Ascending aorta (tissue), 2 donors: ENCODE measurements around the gene ATXN1. TPM values are rescaled to one million over a fixed set of nuclear protein-coding genes. Genes with fewer than 3 reads are reported as not detected.

Experiments used
- DNase-seq, 2 donors: peaks; one replicate each; pipeline ENCODE4 v3.0.0-alpha.2; 2019; ENCODE audit warnings: low spot score in 2 of 2
- H3K27ac ChIP-seq, 2 donors: fragments of 200-600 bp; sonication (generic); one replicate each; pipeline ENCODE4 v1.5.1; 2016 to 2017; ENCODE audit warnings: mild to moderate bottlenecking in 1 of 2
- H3K27me3 ChIP-seq: fragments of 200-600 bp; sonication (generic); one replicate; pipeline ENCODE4 v1.5.1; 2017
- H3K36me3 ChIP-seq, 2 donors: fragments of 200-600 bp; sonication (generic); one replicate each; pipeline ENCODE4 v1.5.1; 2016
- H3K4me1 ChIP-seq, 2 donors: fragments of 200-600 bp; sonication (generic); one replicate each; pipeline ENCODE4 v1.5.1; 2016 to 2017; ENCODE audit warnings: mild to moderate bottlenecking in 1 of 2
- H3K4me3 ChIP-seq, 2 donors: fragments of 200-600 bp; sonication (generic); one replicate each; pipeline ENCODE4 v1.5.1; 2016 to 2017; ENCODE audit warnings: mild to moderate bottlenecking in 1 of 2
- H3K9me3 ChIP-seq, 2 donors: fragments of 200-600 bp; sonication (generic); one replicate each; pipeline ENCODE4 v1.5.1; 2016
- intact Hi-C: fragments of 100-400 bp; cut with DNase I; formaldehyde crosslinking; loops from one replicate; pipeline ENCODE4 v1.15.1; 2023
- total RNA-seq: library from RNA; depleted of rRNA; stranded (reverse); fragments of >200 nt; gene quantifications from one replicate; pipeline ENCODE4 v1.1.0, GENCODE V29; 2016
- TF ChIP-seq, protein P1 (sequence below), 3 experiments: fragments of 200-600 bp in 2 of 3; fragments of 450-650 bp in 1 of 3; sonication (generic) in 2 of 3; IDR thresholded peaks; one replicate each; pipeline ENCODE4 v1.5.1; 2016 to 2019; ENCODE audit warnings: antibody characterized with exemption in 3 of 3, mild to moderate bottlenecking in 1 of 3, moderate library complexity in 1 of 3

ATXN1 gene
- total RNA-seq, 1 donor from 2014 or later = 68.3 TPM

DNA sequence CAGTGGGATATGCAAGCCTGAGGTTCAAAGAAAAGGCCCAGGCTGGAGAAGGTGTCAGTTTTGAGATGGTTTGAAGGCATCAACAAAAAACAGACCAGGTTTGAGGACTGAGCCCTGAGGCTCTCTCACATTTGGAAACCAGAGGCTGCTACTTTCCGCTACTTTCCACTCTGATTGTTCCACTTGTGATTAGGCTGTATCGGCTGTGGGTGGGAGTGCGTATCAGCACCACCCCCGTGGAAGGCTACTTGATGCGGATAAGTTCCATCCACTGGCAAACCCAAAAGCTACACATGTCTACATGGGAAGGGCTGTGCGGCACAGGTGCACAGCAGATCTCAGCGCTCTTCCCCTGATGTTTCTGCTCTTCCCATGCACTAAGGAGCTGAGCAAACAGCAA, 324.2 kb downstream of the ATXN1 start:
- no peaks in the 10 kb centered on the region for H3K9me3 ChIP-seq
- TF ChIP-seq, protein P1, sequence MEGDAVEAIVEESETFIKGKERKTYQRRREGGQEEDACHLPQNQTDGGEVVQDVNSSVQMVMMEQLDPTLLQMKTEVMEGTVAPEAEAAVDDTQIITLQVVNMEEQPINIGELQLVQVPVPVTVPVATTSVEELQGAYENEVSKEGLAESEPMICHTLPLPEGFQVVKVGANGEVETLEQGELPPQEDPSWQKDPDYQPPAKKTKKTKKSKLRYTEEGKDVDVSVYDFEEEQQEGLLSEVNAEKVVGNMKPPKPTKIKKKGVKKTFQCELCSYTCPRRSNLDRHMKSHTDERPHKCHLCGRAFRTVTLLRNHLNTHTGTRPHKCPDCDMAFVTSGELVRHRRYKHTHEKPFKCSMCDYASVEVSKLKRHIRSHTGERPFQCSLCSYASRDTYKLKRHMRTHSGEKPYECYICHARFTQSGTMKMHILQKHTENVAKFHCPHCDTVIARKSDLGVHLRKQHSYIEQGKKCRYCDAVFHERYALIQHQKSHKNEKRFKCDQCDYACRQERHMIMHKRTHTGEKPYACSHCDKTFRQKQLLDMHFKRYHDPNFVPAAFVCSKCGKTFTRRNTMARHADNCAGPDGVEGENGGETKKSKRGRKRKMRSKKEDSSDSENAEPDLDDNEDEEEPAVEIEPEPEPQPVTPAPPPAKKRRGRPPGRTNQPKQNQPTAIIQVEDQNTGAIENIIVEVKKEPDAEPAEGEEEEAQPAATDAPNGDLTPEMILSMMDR (IDR thresholded peaks at IDR 0.05) = no peak
- H3K36me3 ChIP-seq = no peaks in the 10 kb centered on the region
- no peak for DNase-seq
- H3K27ac ChIP-seq = no peak overlapping the region
- H3K4me3 ChIP-seq = no peak overlapping the region
- intact Hi-C loops = no loop called here
- H3K27me3 ChIP-seq = no peaks in the 10 kb centered on the region
- H3K4me1 ChIP-seq = peaks cover 11 to 51% of the 10 kb centered on the region in 2 donors

DNA sequence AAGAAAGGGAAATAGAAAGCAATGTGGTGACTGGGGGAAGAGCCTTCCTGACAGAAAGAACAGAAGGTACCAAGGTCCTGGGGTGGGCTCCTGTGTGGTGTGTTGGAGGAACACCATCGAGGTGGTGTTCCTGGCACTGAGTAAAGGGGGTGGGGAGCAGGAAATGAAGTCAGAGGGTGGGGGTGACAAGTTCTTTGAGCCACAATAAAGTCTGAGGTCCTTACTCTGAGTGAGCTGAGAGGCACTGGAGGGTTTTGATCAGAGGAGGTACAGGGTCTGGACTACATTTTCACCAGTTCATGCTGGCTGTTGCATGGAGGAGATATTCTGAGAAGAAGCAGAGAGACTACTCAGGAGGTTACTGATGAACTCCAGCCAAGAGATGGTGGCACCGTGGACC, 324.7 kb downstream of the ATXN1 start:
- Histone ChIP-seq H3K27ac (no peak overlapping the region), H3K4me1 (peaks cover 9 to 56% of the 10 kb centered on the region in 2 donors), H3K36me3 (no peaks in the 10 kb centered on the region), H3K9me3 (no peaks in the 10 kb centered on the region), H3K4me3 (no peak overlapping the region), H3K27me3 (no peaks in the 10 kb centered on the region)
- intact Hi-C loops = no loop called here
- TF ChIP-seq, protein P1 (IDR thresholded peaks at IDR 0.05) = no peak
- no peak for DNase-seq

DNA sequence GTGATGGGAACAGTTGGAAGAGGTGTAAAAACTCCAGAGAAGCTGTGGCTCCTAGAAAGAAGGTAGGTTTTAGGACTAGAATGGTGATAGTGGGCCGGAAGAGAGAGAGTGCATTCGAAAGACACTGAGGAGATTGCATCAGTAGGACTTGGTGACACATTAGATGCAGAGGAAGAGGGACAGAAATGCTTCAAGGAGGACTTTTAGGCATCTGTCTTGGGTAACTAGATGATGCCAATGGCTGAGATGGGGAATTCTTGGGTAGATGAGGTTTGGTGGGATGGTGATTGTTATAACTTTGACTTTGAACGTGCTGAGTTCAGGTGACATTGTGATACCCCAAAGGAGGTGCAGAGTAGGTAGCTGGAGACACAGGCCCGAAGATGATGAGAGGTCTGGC, 326.4 kb downstream of the ATXN1 start:
- H3K36me3 ChIP-seq = no peaks in the 10 kb centered on the region
- no peak overlapping the region for H3K4me3 ChIP-seq
- peak overlapping the region in 1 of 2 donors; percentile 27 for H3K27ac ChIP-seq
- DNase-seq = no peak
- H3K9me3 ChIP-seq = no peaks in the 10 kb centered on the region
- H3K4me1 ChIP-seq = peaks cover 9 to 56% of the 10 kb centered on the region in 2 donors
- intact Hi-C loops = no loop called here
- no peaks in the 10 kb centered on the region for H3K27me3 ChIP-seq
- TF ChIP-seq, protein P1 (IDR thresholded peaks at IDR 0.05) = no peak

DNA sequence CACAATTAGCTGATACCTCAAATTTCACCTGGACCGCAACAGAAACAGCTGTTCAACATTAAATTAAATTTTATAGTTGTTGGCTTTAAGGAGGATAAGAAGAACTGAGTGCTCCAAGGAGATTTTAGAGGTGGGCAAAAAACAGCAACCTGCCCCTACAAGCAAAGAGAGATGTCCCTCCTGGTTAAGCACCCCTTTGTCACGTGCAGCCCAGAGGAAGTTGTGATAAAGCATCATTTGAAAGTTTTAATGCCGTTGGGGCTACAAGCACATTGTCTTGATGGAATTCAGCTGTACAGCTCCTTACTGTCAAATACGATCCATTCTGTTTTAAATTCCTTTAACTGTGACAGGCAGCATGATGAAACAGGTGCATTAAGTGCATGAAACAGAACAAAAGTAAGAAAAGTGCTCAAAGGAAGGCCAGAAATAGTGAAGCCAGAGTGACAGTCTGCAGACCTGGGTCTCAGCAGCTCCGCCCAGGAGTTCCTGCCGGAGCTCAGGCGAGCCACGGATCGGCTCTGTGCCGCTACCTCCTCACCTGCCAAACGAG, 327.8 kb downstream of the ATXN1 start:
- Histone ChIP-seq H3K27ac (peak overlapping the region in 1 of 2 donors; percentile 14), H3K4me1 (peaks cover 9 to 44% of the 10 kb centered on the region in 2 donors), H3K9me3 (no peaks in the 10 kb centered on the region), H3K36me3 (no peaks in the 10 kb centered on the region), H3K4me3 (no peak overlapping the region), H3K27me3 (no peaks in the 10 kb centered on the region)
- intact Hi-C loops = no loop called here
- DNase-seq = no peak
- TF ChIP-seq, protein P1 (IDR thresholded peaks at IDR 0.05) = no peak

DNA sequence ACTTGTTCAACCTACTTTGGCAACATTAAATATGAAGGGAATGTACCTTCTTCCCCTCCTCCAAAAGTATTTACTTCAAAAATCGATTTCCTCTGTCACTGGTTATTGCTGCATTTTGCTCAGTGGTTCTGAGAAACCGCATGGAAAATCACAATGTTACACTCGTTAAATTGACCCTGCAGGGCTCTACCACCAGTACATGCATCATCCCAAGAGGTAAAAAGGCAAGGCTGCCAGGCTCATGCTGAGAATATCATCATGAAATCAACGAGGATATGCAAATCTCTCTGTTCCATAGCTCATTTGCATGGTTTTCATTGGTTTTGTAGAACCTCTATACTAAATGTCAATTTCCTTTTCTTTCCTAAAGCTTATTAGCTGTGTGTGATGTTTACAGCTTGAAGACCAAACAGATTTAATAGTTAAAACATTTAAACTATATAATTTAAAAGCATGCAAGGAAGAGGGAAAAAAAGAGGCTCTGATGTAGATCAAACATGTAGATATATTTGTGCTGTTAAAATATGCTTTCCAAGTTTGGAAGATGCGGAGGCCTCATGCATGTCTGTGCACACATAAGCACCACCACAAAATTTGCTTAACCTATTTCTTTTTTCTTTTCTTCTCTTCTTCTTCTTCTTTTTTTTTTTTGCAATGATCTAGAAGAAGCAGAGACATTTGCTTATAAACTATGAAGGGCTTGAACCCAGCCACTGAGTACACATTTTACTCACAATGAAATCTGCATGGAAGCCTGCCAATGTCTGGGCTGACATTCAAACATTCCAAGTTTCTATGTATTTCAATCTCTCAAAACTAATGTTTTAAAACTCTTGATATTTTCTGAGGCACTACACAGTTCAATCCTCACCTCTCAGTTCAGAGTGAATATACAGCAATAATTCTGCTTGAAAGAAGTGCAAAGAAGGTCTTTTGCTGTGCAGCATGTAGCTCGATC, 328.9 kb downstream of the ATXN1 start:
- TF ChIP-seq, protein P1 (IDR thresholded peaks at IDR 0.05) = no peak
- Histone ChIP-seq H3K9me3 (no peaks in the 10 kb centered on the region), H3K4me3 (no peak overlapping the region), H3K4me1 (peaks cover 9 to 37% of the 10 kb centered on the region in 2 donors), H3K27ac (no peak overlapping the region), H3K27me3 (no peaks in the 10 kb centered on the region), H3K36me3 (no peaks in the 10 kb centered on the region)
- peak in 1 of 2 donors; percentile 70 for DNase-seq
- intact Hi-C loops = no loop called here
